ENCODE results near the gene GYG2. TPM values are rescaled to one million over a fixed set of nuclear protein-coding genes. Genes with fewer than 3 reads are reported as not detected.

Gene GYG2
- total RNA-seq, 1 donor from 2014 or later, result 44.4 TPM

DNA sequence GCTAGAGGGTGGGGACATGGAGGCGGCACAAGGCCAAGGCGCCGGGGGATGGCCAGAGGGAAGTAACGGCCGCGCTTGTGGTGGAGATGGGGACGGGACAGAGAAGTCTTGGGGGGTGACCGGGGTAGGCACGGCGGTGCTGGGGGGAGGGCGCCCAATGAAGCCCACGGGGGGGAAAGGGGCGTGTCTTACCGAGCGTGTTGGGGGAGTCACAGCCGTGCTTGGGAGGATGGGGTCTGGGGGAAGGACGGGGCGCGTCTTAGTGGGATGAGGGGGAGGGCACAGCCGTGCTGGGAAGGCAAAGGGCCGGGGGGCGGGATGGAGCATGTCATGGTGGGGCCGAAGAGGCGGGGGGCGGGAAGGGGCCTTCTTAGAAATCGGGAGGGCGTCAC, 99.5 kb downstream of the GYG2 start:
- peaks cover 19% of the 10 kb centered on the region for H3K9me3 Mint-ChIP-seq
- peak overlapping the region; percentile 94 for H3K27ac ChIP-seq
- H3K4me1 Mint-ChIP-seq, result peaks cover 24% of the 10 kb centered on the region
- H3K27ac Mint-ChIP-seq, result peak overlapping the region; percentile 88
- no peak for TF ChIP-seq EZH2 (IDR thresholded peaks at IDR 0.05)
- no peak for TF ChIP-seq EZH2phosphoT487 (IDR thresholded peaks at IDR 0.05)
- TF ChIP-seq, protein P1, sequence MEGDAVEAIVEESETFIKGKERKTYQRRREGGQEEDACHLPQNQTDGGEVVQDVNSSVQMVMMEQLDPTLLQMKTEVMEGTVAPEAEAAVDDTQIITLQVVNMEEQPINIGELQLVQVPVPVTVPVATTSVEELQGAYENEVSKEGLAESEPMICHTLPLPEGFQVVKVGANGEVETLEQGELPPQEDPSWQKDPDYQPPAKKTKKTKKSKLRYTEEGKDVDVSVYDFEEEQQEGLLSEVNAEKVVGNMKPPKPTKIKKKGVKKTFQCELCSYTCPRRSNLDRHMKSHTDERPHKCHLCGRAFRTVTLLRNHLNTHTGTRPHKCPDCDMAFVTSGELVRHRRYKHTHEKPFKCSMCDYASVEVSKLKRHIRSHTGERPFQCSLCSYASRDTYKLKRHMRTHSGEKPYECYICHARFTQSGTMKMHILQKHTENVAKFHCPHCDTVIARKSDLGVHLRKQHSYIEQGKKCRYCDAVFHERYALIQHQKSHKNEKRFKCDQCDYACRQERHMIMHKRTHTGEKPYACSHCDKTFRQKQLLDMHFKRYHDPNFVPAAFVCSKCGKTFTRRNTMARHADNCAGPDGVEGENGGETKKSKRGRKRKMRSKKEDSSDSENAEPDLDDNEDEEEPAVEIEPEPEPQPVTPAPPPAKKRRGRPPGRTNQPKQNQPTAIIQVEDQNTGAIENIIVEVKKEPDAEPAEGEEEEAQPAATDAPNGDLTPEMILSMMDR (IDR thresholded peaks at IDR 0.05), result no peak
- peaks cover 10% of the 10 kb centered on the region for H3K27me3 Mint-ChIP-seq (ENCODE audit: insufficient read depth, low read depth)
- H3K27me3 ChIP-seq, result no peaks in the 10 kb centered on the region
- peak overlapping the region; percentile 89 for H3K4me3 ChIP-seq
- peaks cover 20% of the 10 kb centered on the region for H3K4me1 ChIP-seq
- H3K36me3 Mint-ChIP-seq, result peaks cover 25% of the 10 kb centered on the region
- no peaks in the 10 kb centered on the region for H3K9me3 ChIP-seq (ENCODE audit: low read depth)
- H3K4me2 ChIP-seq, result peak overlapping the region; percentile 87
- H3F3A ChIP-seq (ENCODE audit: low read depth), result peaks cover 68% of the 10 kb centered on the region
- no peaks in the 10 kb centered on the region for H3K36me3 ChIP-seq
- no peak for DNase-seq (ENCODE audit: low spot score)
- H4K20me1 ChIP-seq (ENCODE audit: low read depth), result no peaks in the 10 kb centered on the region
- peaks cover 11% of the 10 kb centered on the region for H3K79me2 ChIP-seq (ENCODE audit: low read depth)
- H2AFZ ChIP-seq (replicated peaks), result peak overlapping the region; percentile 29
- peak overlapping the region; percentile 83 for H3K4me3 Mint-ChIP-seq
- H3K9ac ChIP-seq, result no peak overlapping the region

DNA sequence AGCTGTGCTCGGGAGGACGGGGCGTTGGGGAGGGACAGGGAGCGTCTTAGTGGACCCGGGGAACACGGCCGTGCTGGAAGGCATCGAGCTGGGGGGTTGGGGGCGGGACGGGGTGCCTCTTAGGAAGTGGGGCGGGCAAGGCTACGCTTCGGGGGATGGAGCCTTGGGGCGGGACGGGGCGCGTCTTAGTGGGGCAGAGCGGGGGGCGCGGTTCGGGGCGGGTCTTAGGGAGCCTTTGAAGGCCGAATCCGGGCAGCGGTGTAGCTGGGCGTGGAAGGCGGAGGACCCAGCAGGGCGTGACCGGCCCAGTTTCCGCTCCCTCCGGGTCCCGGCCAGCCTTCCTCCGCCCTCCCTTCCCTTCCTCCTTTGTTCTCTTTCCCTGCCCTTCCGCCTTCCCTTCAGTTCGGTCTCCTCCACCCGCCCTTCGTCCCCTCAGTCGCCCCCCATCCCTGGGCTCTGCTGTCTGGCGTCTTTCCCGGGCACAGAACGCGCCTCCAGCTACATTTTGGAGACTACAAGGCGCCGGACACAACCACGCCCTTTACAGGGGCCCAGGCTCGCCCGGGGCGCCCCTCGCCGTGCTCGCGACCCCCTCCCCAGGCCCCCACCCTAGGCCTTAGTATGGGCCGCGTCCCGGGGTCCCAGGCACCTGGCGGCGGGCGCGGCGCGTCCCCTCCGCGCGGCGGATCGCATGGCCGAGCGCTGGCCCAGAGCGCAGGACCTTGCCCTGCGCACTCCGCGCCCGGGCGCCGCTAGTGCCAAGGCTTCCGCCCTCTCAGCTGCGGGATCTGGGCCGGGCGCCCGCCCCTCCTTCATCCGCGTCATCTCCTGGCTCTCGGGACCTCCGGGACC, 100.1 kb downstream of the GYG2 start, which contains the start of gene ARSD:
Gene ARSD, minus strand, starts transcription at position 757 of the 852 bp plus-strand sequence. Its CDS starts 64 bp downstream, at position 693.
- Mint-ChIP-seq H3K9me3 (peaks cover 19% of the 10 kb centered on the region), H3K27ac (peak within 1 kb of the TSS; percentile 88), H3K36me3 (peaks cover 26% of the 10 kb centered on the region), H3K4me1 (peaks cover 24% of the 10 kb centered on the region), H3K4me3 (peak within 1 kb of the TSS; percentile 86), H3K27me3 (ENCODE audit: insufficient read depth, low read depth) (peaks cover 10% of the 10 kb centered on the region)
- DNase-seq (ENCODE audit: low spot score), result peak; percentile 95
- H3K4me3 ChIP-seq, result peak within 1 kb of the TSS; percentile 89
- TF ChIP-seq EZH2 (IDR thresholded peaks at IDR 0.05) (no peak), EZH2phosphoT487 (IDR thresholded peaks at IDR 0.05) (no peak)
- TF ChIP-seq, protein P1 (IDR thresholded peaks at IDR 0.05), result no peak
- H3F3A ChIP-seq (ENCODE audit: low read depth), result peaks cover 68% of the 10 kb centered on the region
- no peaks in the 10 kb centered on the region for H3K9me3 ChIP-seq (ENCODE audit: low read depth)
- peak within 1 kb of the TSS; percentile 73 for H2AFZ ChIP-seq (replicated peaks)
- peak within 1 kb of the TSS; percentile 73 for H3K9ac ChIP-seq
- peak within 1 kb of the TSS; percentile 96 for H3K27ac ChIP-seq
- no peaks in the 10 kb centered on the region for H3K36me3 ChIP-seq
- H3K4me2 ChIP-seq, result peak within 1 kb of the TSS; percentile 87
- H3K27me3 ChIP-seq, result no peaks in the 10 kb centered on the region
- H3K79me2 ChIP-seq (ENCODE audit: low read depth), result peaks cover 11% of the 10 kb centered on the region
- H4K20me1 ChIP-seq (ENCODE audit: low read depth), result no peaks in the 10 kb centered on the region
- H3K4me1 ChIP-seq, result peaks cover 20% of the 10 kb centered on the region

DNA sequence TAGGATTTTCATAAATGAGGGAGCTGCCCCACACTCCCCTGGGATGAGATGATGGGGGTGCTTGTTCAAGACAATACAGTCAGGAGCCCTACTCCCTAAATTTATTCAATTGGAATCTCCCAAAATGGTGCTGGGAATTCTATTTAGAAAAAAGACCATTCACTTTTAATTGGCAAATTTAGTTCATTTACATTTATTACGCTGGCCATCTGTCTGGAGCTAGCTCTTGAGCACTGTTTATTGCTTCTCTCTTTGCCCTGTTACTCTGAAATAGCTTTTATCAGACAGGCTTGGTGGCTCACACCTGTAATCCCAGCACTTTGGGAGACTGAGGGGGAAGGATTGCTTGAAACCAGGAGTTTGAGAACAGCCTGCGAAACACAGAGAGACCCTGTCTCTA, 102.4 kb downstream of the GYG2 start:
- no peaks in the 10 kb centered on the region for H3K9me3 ChIP-seq (ENCODE audit: low read depth)
- H4K20me1 ChIP-seq (ENCODE audit: low read depth), result no peaks in the 10 kb centered on the region
- H3K4me3 Mint-ChIP-seq, result no peak overlapping the region
- peaks cover 56% of the 10 kb centered on the region for H3F3A ChIP-seq (ENCODE audit: low read depth)
- H3K79me2 ChIP-seq (ENCODE audit: low read depth), result peaks cover 11% of the 10 kb centered on the region
- no peak overlapping the region for H3K9ac ChIP-seq
- H3K4me1 Mint-ChIP-seq, result peaks cover 18% of the 10 kb centered on the region
- H3K4me1 ChIP-seq, result peaks cover 11% of the 10 kb centered on the region
- H3K27me3 ChIP-seq, result no peaks in the 10 kb centered on the region
- no peak overlapping the region for H3K27ac Mint-ChIP-seq
- H3K4me3 ChIP-seq, result no peak overlapping the region
- no peak overlapping the region for H3K27ac ChIP-seq
- H3K36me3 Mint-ChIP-seq, result peaks cover 28% of the 10 kb centered on the region
- no peak overlapping the region for H2AFZ ChIP-seq (replicated peaks)
- H3K27me3 Mint-ChIP-seq (ENCODE audit: insufficient read depth, low read depth), result peaks cover 10% of the 10 kb centered on the region
- peaks cover 22% of the 10 kb centered on the region for H3K9me3 Mint-ChIP-seq
- H3K36me3 ChIP-seq, result no peaks in the 10 kb centered on the region
- no peak for TF ChIP-seq EZH2phosphoT487 (IDR thresholded peaks at IDR 0.05)
- TF ChIP-seq EZH2 (IDR thresholded peaks at IDR 0.05), result no peak
- TF ChIP-seq, protein P1 (IDR thresholded peaks at IDR 0.05), result no peak
- H3K4me2 ChIP-seq, result no peak overlapping the region
- DNase-seq (ENCODE audit: low spot score), result no peak

Data from neural progenitor cell (in vitro differentiated cells).